GM19438 (cell line): ENCODE data around the gene RBM41.
A peak's percentile ranks its signal among the peaks of the same experiment; 100 is the strongest.
"Not testable (repeated sequence)": the region's sequence is repeated elsewhere in the genome, so short reads cannot be mapped to it uniquely, and the experiment has no call there.

Experiments used
- ATAC-seq: cut with Tn5 transposase; IDR thresholded peaks from one replicate; pipeline ENCODE4 v1.9.1; 2021; ENCODE audit warnings: low read depth; ENCODE audit not compliant: unreplicated experiment

The RBM41 gene

GRCh38 chrX:107118322-107119147, at the start of gene RBM41:
RBM41 (minus strand) TSS chrX:107118822; CDS start chrX:107118773, 49 bp downstream.
- ATAC-seq: peak; percentile 100

DNA sequence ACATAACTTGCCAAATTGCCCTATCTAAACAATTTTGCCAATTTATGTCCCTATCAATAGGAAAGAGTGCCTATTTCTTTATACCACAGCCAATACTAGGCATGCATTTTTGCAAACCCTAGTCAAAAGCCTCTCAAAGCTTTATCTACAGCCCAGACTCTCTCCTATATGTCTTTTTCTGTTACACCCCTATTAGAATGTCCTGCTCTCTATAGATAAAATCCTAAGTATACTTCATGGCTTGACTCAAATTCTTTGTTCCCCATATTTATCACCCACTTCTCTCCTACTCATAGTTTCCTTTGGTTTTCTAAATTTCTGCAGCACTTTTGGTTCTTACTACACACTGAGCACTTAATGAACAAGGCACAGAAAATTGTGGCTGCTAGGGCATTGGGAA, 49.6 kb upstream of the RBM41 start:
- no peak for ATAC-seq

GRCh38 chrX:107167163-107167921, 48.7 kb upstream of the RBM41 start:
- ATAC-seq: no peak

DNA sequence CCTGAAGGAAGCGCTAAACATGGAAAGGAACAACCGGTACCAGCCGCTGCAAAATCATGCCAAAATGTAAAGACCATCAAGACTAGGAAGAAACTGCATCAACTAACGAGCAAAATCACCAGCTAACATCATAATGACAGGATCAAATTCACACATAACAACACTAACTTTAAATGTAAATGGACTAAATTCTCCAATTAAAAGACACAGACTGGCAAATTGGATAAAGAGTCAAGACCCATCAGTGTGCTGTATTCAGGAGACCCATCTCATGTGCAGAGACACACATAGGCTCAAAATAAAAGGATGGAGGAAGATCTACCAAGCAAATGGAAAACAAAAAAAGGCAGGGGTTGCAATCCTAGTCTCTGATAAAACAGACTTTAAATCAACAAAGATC, 39.0 kb upstream of the RBM41 start:
- ATAC-seq: not testable (repeated sequence)

DNA sequence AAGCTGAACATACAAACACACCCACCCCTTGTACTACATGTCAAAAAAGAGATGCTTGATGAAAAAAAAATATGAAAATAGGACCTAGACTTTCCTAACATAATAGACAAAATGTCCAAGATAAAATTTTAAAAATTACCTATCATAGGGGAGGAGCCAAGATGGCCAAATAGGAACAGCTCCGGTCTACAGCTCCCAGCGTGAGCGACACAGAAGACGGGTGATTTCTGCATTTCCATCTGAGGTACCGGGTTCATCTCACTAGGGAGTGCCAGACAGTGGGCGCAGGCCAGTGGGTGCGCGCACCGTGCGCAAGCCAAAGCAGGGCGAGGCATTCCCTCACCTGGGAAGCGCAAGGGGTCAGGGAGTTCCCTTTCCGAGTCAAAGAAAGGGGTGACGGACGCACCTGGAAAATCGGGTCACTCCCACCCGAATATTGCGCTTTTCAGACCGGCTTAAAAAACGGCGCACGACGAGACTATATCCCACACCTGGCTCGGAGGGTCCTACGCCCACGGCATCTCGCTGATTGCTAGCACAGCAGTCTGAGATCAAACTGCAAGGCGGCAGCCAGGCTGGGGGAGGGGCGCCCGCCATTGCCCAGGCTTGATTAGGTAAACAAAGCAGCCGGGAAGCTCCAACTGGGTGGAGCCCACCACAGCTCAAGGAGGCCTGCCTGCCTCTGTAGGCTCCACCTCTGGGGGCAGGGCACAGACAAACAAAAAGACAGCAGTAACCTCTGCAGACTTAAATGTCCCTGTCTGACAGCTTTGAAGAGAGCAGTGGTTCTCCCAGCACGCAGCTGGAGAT, 37.2 kb upstream of the RBM41 start:
- ATAC-seq: not testable (repeated sequence)

DNA sequence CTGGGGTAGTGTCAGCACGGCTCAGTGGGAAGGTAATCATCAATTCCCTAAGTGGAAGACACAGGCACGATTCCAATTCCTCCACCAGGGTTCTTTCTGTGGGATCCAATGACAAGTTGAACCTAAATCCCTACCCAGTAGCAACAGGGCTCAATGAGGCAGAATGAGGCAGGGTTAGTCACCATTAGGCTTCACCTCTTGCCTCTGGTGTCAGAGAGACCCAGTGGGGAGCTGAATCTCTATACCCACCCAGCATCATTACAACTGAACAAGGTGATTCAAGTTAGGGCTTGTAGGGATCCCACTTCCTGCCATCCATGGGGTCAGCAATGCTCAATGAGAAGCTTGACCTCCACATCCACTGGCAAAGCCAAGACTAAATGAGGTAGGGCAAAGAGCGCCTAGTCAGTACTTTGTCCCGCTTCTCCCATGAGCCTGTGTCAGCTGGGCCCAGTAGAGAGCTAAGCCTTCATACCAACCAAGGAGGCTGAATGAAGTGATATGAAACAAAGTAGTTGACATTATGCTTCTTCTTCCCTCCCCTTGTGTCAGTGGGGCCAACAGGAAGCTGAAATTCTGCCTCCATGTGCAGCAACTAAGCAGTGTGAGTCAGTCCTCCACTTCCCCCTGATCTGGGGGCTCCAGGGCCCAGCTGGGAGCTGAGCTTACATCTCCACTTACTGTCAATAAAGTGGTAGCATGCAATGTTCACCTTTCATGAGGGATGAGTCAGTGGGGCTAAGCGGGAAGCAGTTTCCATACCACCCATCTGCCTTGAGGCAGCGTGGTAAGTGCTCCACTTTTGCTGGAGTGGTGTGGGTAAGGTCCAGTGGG, 36.4 kb upstream of the RBM41 start:
- ATAC-seq: no peak

GRCh38 chrX:107153005-107153404, 34.4 kb upstream of the RBM41 start:
- ATAC-seq: no peak

GRCh38 chrX:107146670-107147069, 28.0 kb upstream of the RBM41 start:
- ATAC-seq: no peak

DNA sequence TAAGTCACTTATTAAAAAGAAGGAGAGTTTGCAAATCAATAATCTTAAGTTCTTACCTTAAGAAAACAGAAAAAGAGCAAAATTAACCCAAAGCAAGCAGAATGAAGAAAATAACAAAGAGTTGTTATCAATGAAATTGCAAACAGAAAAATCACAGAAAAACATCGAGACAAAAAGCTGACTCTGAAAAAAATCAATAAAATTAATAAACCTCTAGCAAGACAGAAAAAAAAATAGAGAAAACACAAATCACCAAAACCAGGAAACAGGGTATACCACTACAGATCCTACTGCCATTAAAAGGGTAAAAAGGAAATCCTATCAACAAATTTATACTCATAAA, 17.3 kb upstream of the RBM41 start:
- ATAC-seq: no peak

GRCh38 chrX:107135049-107135964, 16.7 kb upstream of the RBM41 start:
- ATAC-seq: no peak

GRCh38 chrX:107123750-107124149, 5.1 kb upstream of the RBM41 start:
- ATAC-seq: no peak

DNA sequence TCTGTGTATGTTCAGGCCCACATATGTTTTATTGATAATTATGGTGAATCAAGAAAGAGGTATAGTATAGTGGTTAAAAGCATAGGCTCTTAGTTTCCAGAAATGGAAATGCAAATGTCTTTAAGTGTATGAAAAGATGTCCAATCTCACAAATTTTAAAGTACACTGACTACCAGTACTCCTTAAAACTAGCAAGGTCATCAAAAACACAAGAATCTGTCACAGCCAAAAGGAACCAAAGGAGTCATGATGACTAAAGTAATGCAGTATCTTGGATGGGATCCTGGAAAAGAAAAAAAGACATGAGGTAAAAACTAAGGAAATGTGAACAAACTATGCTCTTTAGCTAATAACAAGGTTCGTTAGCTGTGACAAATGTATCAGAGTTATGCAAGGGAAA, 661 bp upstream of the RBM41 start:
- ATAC-seq: no peak

GRCh38 chrX:107117993-107118321, 665 bp downstream of the RBM41 start:
- ATAC-seq: no peak

- ATAC-seq: no peak
These were observed 11.2 kb downstream of the RBM41 start for GRCh38 chrX:107107459-107107858.

DNA sequence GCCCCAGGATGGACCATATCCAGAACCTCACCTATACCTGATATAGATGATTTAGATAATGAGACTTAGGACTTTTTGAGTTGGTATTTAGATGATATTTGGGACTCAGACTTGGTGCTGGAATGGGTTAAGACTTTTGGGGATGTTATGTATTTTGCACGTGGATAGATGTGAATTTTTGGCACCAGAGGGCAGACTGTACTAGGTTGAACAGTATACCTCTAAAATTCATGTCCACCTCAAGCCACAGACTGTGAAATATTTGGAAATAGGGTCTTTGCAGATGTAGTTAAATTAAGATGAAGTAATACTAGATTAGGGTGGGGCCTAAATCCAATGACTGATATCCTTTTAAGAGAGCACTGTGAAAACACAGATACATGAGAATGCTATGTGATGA, 15.6 kb downstream of the RBM41 start:
- no peak for ATAC-seq

GRCh38 chrX:107076158-107076557, 42.5 kb downstream of the RBM41 start:
- ATAC-seq: no peak

DNA sequence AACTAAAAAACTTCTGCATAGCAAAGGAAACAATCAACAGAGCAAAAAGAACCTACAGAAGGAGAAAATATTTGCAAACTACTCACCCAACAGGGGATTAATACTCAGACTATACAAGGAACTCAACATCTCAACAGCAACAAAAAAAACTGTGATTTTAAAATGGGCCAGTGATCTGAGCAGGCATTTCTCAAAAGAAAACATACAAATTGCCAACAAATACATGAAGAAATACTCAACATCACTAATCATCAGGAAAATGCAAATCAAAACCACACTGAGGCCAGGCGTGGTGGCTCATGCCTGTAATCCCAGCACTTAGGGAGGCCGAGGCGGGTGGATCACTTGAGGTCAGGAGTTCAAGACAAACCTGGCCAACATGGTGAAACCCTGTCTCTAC, 60.9 kb downstream of the RBM41 start:
- not testable (repeated sequence) for ATAC-seq

GRCh38 chrX:107054978-107055377, 63.6 kb downstream of the RBM41 start:
- ATAC-seq: no peak

GRCh38 chrX:107050195-107050709, 68.4 kb downstream of the RBM41 start:
- ATAC-seq: no peak
